Small intestine (tissue), 16 donors: ENCODE results near the gene OR7A5. TPM values are rescaled to one million over a fixed set of nuclear protein-coding genes. Genes with fewer than 3 reads are reported as not detected.

ENCODE experiments used
- DNase-seq, 2 donors: peaks; one replicate each; pipeline versions ENCODE4 v3.0.0 to v3.0.0-alpha.2; 2013
- FAIRE-seq: peaks from 2 replicates; lab custom pipeline; 2012; peaks lifted over from hg19 to GRCh38; lab: Jason Lieb, UNC
- H3K27ac ChIP-seq, 3 donors: one replicate each; pipeline ENCODE4 v1.5.1; 2013; ENCODE audit warnings: low read length in 2 of 3, mild to moderate bottlenecking in 2 of 3, control low read depth in 1 of 3, inconsistent platforms in 1 of 3, low read depth in 1 of 3, moderate library complexity in 1 of 3
- H3K27me3 ChIP-seq, 3 donors: one replicate each; pipeline ENCODE4 v1.6.1; 2013; ENCODE audit warnings: low read length in 3 of 3, inconsistent platforms in 1 of 3; ENCODE audit not compliant: control insufficient read depth in 3 of 3, insufficient read depth in 3 of 3
- H3K36me3 ChIP-seq, 3 donors: one replicate each; pipeline ENCODE4 v1.6.1; 2013; ENCODE audit warnings: low read length in 3 of 3, inconsistent platforms in 1 of 3, low read depth in 1 of 3, mild to moderate bottlenecking in 1 of 3, moderate library complexity in 1 of 3; ENCODE audit not compliant: control insufficient read depth in 3 of 3, insufficient read depth in 2 of 3
- H3K4me1 ChIP-seq, 3 donors: one replicate each; pipeline ENCODE4 v1.6.1; 2013; ENCODE audit warnings: low read length in 2 of 3, inconsistent platforms in 1 of 3, low read depth in 1 of 3, mild to moderate bottlenecking in 1 of 3, moderate library complexity in 1 of 3; ENCODE audit not compliant: control insufficient read depth in 3 of 3, insufficient read depth in 2 of 3
- H3K4me3 ChIP-seq, 3 donors: one replicate each; pipeline ENCODE4 v1.5.1; 2013; ENCODE audit warnings: low read length in 3 of 3, control low read depth in 1 of 3, inconsistent platforms in 1 of 3, low read depth in 1 of 3, mild to moderate bottlenecking in 1 of 3, moderate library complexity in 1 of 3
- H3K9me3 ChIP-seq, 2 donors: one replicate each; pipeline ENCODE4 v1.6.1; 2013; ENCODE audit warnings: low read depth in 1 of 2, low read length in 1 of 2; ENCODE audit not compliant: control insufficient read depth in 2 of 2, insufficient read depth in 1 of 2
- WGBS, 3 donors: extraction: QIAGEN DNeasy Blood & Tissue Kit; methylation state at CpG; one replicate each; pipeline ENCODE4 v1.1.7; 2013; 5-methylcytosine and 5-hydroxymethylcytosine counted together
- long read RNA-seq, 10 donors: transcript quantifications; one replicate each; lab custom pipeline, GENCODE V29; 2026
- polyA plus RNA-seq, 4 donors: library from polyadenylated mRNA; stranded (reverse) in 3 of 4; unstranded in 1 of 4; fragments of 200-250 nt in 3 of 4; fragments of 120-200 nt in 1 of 4; gene quantifications; one replicate each; pipeline versions ENCODE4 v1.2.1 to v1.2.3, GENCODE V29; 2013
- donor health status: healthy with polysubstance abuse.
- donor health status: control.
- donor health status: control.
- donor health status: Bipolar disorder and iron deficiency.
- donor health status: healthy.

Gene OR7A5
- polyA plus RNA-seq: not detected
- long read RNA-seq, donor 1: 0 reads
- long read RNA-seq, donor 2: 0 reads
- long read RNA-seq, donor 3: 0 reads
- long read RNA-seq, donor 4: 0 reads
- long read RNA-seq, donor 5: 0 reads
- long read RNA-seq, donor 6: 0 reads
- long read RNA-seq, donor 7: 0 reads
- long read RNA-seq, donor 8: 0 reads
- long read RNA-seq, donor 9: 0 reads
- long read RNA-seq, donor 10: 0 reads

DNA sequence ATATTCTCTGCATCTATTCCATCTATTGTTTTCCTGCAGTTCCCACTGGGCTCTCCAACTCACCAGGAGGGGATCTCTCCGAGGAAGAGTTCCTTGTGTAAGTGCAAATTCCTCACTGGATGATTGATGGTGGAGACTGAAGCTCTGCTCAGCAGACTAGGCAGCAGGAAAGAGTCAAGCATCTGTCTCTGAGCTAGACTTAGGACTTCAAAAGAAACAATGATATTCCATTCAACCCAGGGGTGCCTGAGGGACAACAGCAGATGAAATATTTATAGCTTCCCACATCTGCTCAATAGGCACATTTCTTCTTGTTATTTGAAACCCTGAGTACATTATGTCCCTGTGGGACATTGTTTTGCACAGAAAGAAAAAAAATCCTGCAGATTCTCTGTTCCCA is at the start of gene OR7A5, which contains the start of gene OR7C1:
OR7A5 (minus strand) TSS at position 175 of the 400 bp plus-strand sequence. CDS start 6,944 bp downstream, outside the sequence.
OR7C1 (minus strand) TSS at position 175 of the 400 bp plus-strand sequence. CDS start 35,049 bp downstream, outside the sequence.
- no peak for DNase-seq

DNA sequence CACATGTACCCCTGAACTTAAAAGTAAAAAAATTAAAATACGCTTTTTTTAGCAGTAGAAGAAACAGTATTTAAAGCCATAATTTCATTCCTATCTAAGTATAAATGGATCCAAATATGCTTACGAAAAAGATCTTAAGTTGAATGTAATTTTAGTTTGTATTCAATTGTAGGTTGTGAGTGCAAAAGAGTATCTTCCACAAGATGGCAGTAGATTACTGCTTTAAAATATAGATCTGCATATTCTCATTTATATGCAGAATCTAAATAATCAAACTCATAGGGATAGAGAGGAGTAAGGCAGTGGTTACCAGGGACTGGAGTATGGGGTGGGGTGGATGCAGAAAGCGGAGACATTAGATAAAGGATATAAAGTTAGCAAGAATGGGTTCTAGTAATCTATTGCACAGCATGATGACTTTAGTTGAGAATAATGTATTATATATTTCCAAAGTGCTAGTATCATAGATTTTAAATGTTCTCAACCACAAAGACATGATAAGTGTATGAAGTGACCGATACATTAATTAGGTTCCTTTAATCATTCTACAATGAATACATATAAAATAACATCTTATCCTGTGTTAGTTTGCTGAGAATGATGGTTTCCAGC is 36.7 kb upstream of the OR7A5 start:
- H3K4me3 ChIP-seq: no peak overlapping the region
- DNase-seq (peak in 1 of 2 donors; percentile 3), FAIRE-seq (no peak)
- H3K9me3 ChIP-seq: peaks cover 0 to 4% of the 10 kb centered on the region in 2 donors
- no peaks in the 10 kb centered on the region for H3K4me1 ChIP-seq
- no peaks in the 10 kb centered on the region for H3K36me3 ChIP-seq
- no peaks in the 10 kb centered on the region for H3K27me3 ChIP-seq
- WGBS, 3 donors: 65 to 76% (median 67%) methylated on average over 4 of the region's 4 CpGs
- H3K27ac ChIP-seq: no peak overlapping the region

More for the DNA sequence above, at the start of gene OR7A5, which contains the start of gene OR7C1:
- no peaks in the 10 kb centered on the region for H3K36me3 ChIP-seq
- H3K4me3 ChIP-seq: no peak within 1 kb of the TSS
- no peaks in the 10 kb centered on the region for H3K9me3 ChIP-seq
- no peaks in the 10 kb centered on the region for H3K4me1 ChIP-seq
- H3K27ac ChIP-seq: no peak within 1 kb of the TSS
- H3K27me3 ChIP-seq: no peaks in the 10 kb centered on the region
- no peak for FAIRE-seq
- 13 to 24% (median 19%) methylated on average over 1 of the region's 1 CpG for WGBS, 3 donors

GRCh38 chr19:14868497-14868896 is 33.5 kb upstream of the OR7A5 start:
- Histone ChIP-seq H3K27me3 (peaks cover 0 to 4% (median 0%) of the 10 kb centered on the region in 3 donors), H3K4me3 (no peak overlapping the region), H3K4me1 (no peaks in the 10 kb centered on the region), H3K27ac (no peak overlapping the region), H3K36me3 (no peaks in the 10 kb centered on the region), H3K9me3 (peaks cover 0 to 4% of the 10 kb centered on the region in 2 donors)
- FAIRE-seq (no peak), DNase-seq (no peak)
- 76 to 77% (median 77%) methylated on average over 5 of the region's 5 CpGs for WGBS, 3 donors

- no peak for FAIRE-seq
- no peak within 1 kb of the TSS for H3K27ac ChIP-seq
- no peak for DNase-seq
- WGBS, 3 donors: 73 to 83% (median 81%) methylated on average over 5 of the region's 5 CpGs
- no peaks in the 10 kb centered on the region for H3K36me3 ChIP-seq
- H3K4me1 ChIP-seq: no peaks in the 10 kb centered on the region
- no peaks in the 10 kb centered on the region for H3K27me3 ChIP-seq
- no peaks in the 10 kb centered on the region for H3K9me3 ChIP-seq
- H3K4me3 ChIP-seq: no peak within 1 kb of the TSS
Observed at GRCh38 chr19:14848822-14849221, 13.8 kb upstream of the OR7A5 start, which contains the start of gene OR7A10. OR7A10 (minus strand) TSS chr19:14848922; CDS start chr19:14841877, 7,045 bp downstream.

- DNase-seq (no peak), FAIRE-seq (no peak)
- 56 to 70% (median 63%) methylated on average over 6 of the region's 6 CpGs for WGBS, 3 donors
- Histone ChIP-seq H3K36me3 (no peaks in the 10 kb centered on the region), H3K27ac (no peak overlapping the region), H3K4me3 (no peak overlapping the region), H3K9me3 (no peaks in the 10 kb centered on the region), H3K4me1 (no peaks in the 10 kb centered on the region), H3K27me3 (no peaks in the 10 kb centered on the region)
Observed at GRCh38 chr19:14843578-14843977, 8.6 kb upstream of the OR7A5 start.

DNA sequence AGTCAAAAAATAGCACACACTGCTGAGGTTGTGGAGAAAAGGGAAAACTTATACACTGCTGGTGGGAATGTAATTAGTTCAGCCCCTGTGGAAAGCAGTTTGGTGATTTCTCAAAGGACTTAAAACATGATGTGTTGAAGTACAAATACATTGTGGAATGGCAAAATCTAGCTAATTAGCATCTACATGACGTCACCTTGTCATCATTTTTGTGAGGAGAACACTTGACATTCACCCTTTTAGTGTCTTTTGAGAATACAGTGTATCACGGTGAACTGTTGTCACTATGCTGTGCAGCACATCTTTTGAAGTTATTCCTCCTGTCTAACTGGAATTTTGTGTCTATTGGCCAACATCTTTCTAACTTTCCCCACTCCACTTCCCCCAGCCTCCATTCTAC is 8.2 kb upstream of the OR7A5 start:
- DNase-seq (no peak), FAIRE-seq (no peak)
- no peaks in the 10 kb centered on the region for H3K27me3 ChIP-seq
- no peaks in the 10 kb centered on the region for H3K9me3 ChIP-seq
- 45 to 51% (median 50%) methylated on average over 2 of the region's 2 CpGs for WGBS, 3 donors
- H3K4me1 ChIP-seq: no peaks in the 10 kb centered on the region
- H3K36me3 ChIP-seq: no peaks in the 10 kb centered on the region
- H3K4me3 ChIP-seq: no peak overlapping the region
- no peak overlapping the region for H3K27ac ChIP-seq

DNA sequence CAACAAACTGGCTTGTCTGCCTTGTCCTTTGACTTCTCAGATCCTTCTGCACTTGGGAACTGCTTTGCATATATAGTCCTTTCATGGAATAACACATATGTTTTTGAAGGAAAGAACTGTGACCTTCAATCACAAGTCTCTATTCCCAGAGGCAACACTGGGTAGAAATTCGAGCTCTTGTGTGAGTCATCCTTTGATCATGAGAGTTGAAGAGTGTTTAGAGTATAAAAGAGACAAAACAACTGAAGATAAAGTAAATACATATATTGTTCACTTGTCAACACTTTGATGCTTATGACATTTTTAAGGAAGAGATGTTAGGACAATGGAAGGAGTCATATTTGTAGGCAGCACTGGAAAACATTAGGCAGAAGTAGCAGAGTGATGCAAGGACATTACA is 5.2 kb upstream of the OR7A5 start:
- Histone ChIP-seq H3K9me3 (no peaks in the 10 kb centered on the region), H3K4me3 (no peak overlapping the region), H3K4me1 (no peaks in the 10 kb centered on the region), H3K27me3 (no peaks in the 10 kb centered on the region), H3K36me3 (no peaks in the 10 kb centered on the region), H3K27ac (no peak overlapping the region)
- FAIRE-seq: no peak
- WGBS, 3 donors: 14 to 31% (median 16%) methylated on average over 1 of the region's 1 CpG
- no peak for DNase-seq

DNA sequence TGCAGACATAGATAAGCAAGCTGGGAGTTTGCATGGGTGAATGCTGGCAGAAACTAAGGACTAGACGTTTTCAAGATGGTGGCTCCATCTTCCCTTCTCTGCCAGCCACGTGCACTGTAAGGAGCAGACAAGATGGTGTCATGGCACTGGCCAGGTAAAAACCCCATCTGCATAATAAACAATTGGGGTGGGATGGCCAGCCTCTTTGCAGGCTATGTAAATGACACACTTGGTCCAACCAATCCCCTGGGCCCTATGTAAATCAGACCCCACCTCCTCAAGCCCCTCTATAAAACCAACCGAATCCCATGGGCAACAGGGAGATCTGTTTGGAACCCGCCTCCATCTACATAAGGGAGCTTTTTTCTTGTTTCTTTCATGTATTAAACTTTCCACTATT is 2.4 kb upstream of the OR7A5 start:
- Histone ChIP-seq H3K9me3 (no peaks in the 10 kb centered on the region), H3K27me3 (no peaks in the 10 kb centered on the region), H3K4me1 (no peaks in the 10 kb centered on the region), H3K4me3 (no peak overlapping the region), H3K27ac (no peak overlapping the region), H3K36me3 (no peaks in the 10 kb centered on the region)
- DNase-seq (no peak), FAIRE-seq (no peak)
- 61 to 72% (median 64%) methylated on average over 4 of the region's 4 CpGs for WGBS, 3 donors
